SU-DHL-6 (cell line): ENCODE measurements around the gene EIF3K.

ENCODE experiments used
- CTCF ChIP-seq: fragments of 200-600 bp; sonication (generic); IDR thresholded peaks from one replicate; pipeline ENCODE4 v1.5.1; 2017; ENCODE audit warnings: antibody characterized with exemption, mild to moderate bottlenecking, low read length, moderate library complexity; ENCODE audit not compliant: insufficient read depth, poor library complexity, severe bottlenecking
- EZH2phosphoT487 ChIP-seq: fragments of 200-600 bp; sonication (generic), shearing (Covaris generic); conservative IDR thresholded peaks from 2 replicates; pipeline ENCODE4 v1.6.1; 2018; ENCODE audit warnings: mild to moderate bottlenecking, antibody characterized with exemption, low read length, moderate library complexity, mixed read lengths

GRCh38 chr19:38624822-38625221 lies 5.8 kb downstream of the EIF3K start:
- TF ChIP-seq CTCF: no peak
- no peak for TF ChIP-seq EZH2phosphoT487
